ENCODE results near the gene CASP5. TPM values are rescaled to one million over a fixed set of nuclear protein-coding genes. Genes with fewer than 3 reads are reported as not detected.
"Not testable (repeated sequence)": the region's sequence is repeated elsewhere in the genome, so short reads cannot be mapped to it uniquely, and the experiment has no call there.

Gene CASP5
- polyA plus RNA-seq, 1 donor (not counting 4 experiments of a cell fraction or from before 2014, with no cell fraction given) = not detected

GRCh38 chr11:105046898-105047579 is 24.1 kb upstream of the CASP5 start:
- Histone ChIP-seq H2AFZ (ENCODE audit: control insufficient read depth, low read length) (no peak overlapping the region), H3K4me3 (ENCODE audit: control insufficient read depth in 2 of 3, extremely low read depth in 1 of 3, insufficient read depth in 2 of 3, low read depth in 1 of 3, low read length in 3 of 3) (peak overlapping the region in 1 of 3 experiments; percentile 20), H3K9me1 (ENCODE audit: control insufficient read depth, extremely low read depth, insufficient read depth, low read length) (no peaks in the 10 kb centered on the region), H3K9me3 (ENCODE audit: control insufficient read depth, low read depth, low read length) (no peaks in the 10 kb centered on the region), H3K4me2 (ENCODE audit: control insufficient read depth, extremely low read depth, insufficient read depth, low read depth, low read length) (peak overlapping the region; percentile 49), H3K27me3 (ENCODE audit: control insufficient read depth, extremely low read depth, insufficient read depth, low read length) (no peaks in the 10 kb centered on the region), H3K36me3 (ENCODE audit: control insufficient read depth in 2 of 2, extremely low read depth in 1 of 2, insufficient read depth in 2 of 2, low read length in 2 of 2) (no peaks in the 10 kb centered on the region), H3K79me2 (ENCODE audit: control insufficient read depth, insufficient read depth, low read length) (no peaks in the 10 kb centered on the region), H3K9ac (ENCODE audit: control insufficient read depth, extremely low read depth, insufficient read depth, low read length) (no peak overlapping the region), H4K20me1 (ENCODE audit: control insufficient read depth, extremely low read depth, insufficient read depth, low read length) (no peaks in the 10 kb centered on the region), H3K4me1 (ENCODE audit: control insufficient read depth, extremely low read depth, insufficient read depth, low read length) (peaks cover 27% of the 10 kb centered on the region), H3K27ac (ENCODE audit: control insufficient read depth, insufficient read depth, low read length) (no peak overlapping the region)
- FAIRE-seq = peak; percentile 88
- no peak for TF ChIP-seq CTCF (optimal IDR thresholded peaks at IDR 0.05 in 1 of 3, IDR thresholded peaks at IDR 0.05 in 1 of 3, conservative IDR thresholded peaks at IDR 0.05 in 1 of 3; ENCODE audit: extremely low read depth in 1 of 3, insufficient read depth in 2 of 3, low read length in 3 of 3)
- no peak for TF ChIP-seq EZH2 (IDR thresholded peaks at IDR 0.05; ENCODE audit: low read length)
- dilution Hi-C loops (cut with MboI; ENCODE audit: extremely low pct_ligation_motif_present, low sequenced_read_pairs) = no loop called here
- DNase-seq (ENCODE audit: low read depth, low spot score) = no peak

DNA sequence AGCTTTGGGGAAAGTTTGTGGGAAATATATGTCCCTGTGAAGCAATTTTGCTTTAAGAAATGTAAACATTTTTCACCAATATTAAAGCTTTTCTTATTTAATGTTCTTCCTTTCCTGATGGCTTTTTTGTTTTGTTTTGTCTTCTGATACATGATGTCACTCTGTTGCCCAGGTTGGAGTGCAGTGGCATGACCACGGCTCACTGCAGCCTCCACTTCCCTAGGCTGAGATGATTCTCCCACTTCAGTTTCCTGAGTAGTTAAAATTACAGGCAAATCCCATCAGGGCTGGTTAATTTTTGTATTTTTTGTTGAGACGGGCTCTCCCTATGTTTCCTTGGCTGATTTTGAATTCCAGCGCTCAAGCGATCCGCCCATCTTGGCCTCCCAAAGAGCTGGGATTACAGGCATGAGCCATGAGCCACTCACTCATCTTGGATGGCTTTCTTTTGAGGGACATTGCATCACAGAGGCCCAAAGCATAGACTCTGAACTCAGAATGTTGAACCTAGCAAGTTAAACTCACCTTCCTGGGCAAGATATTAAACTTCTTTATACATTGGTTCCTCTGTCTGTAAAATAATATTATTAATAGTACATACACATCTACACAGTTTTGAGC is 22.8 kb upstream of the CASP5 start:
- peaks cover 27% of the 10 kb centered on the region for H3K4me1 ChIP-seq (ENCODE audit: control insufficient read depth, extremely low read depth, insufficient read depth, low read length)
- DNase-seq (ENCODE audit: low read depth, low spot score) (no peak), FAIRE-seq (peak; percentile 43)
- peak overlapping the region; percentile 65 for H3K27ac ChIP-seq (ENCODE audit: control insufficient read depth, insufficient read depth, low read length)
- no peaks in the 10 kb centered on the region for H3K79me2 ChIP-seq (ENCODE audit: control insufficient read depth, insufficient read depth, low read length)
- H2AFZ ChIP-seq (ENCODE audit: control insufficient read depth, low read length) = peak overlapping the region; percentile 92
- H3K36me3 ChIP-seq (ENCODE audit: control insufficient read depth in 2 of 2, extremely low read depth in 1 of 2, insufficient read depth in 2 of 2, low read length in 2 of 2) = no peaks in the 10 kb centered on the region
- H4K20me1 ChIP-seq (ENCODE audit: control insufficient read depth, extremely low read depth, insufficient read depth, low read length) = no peaks in the 10 kb centered on the region
- H3K4me2 ChIP-seq (ENCODE audit: control insufficient read depth, extremely low read depth, insufficient read depth, low read depth, low read length) = peak overlapping the region; percentile 79
- no peaks in the 10 kb centered on the region for H3K9me1 ChIP-seq (ENCODE audit: control insufficient read depth, extremely low read depth, insufficient read depth, low read length)
- TF ChIP-seq EZH2 (IDR thresholded peaks at IDR 0.05; ENCODE audit: low read length) = no peak
- no peak for TF ChIP-seq CTCF (optimal IDR thresholded peaks at IDR 0.05 in 1 of 3, IDR thresholded peaks at IDR 0.05 in 1 of 3, conservative IDR thresholded peaks at IDR 0.05 in 1 of 3; ENCODE audit: extremely low read depth in 1 of 3, insufficient read depth in 2 of 3, low read length in 3 of 3)
- H3K27me3 ChIP-seq (ENCODE audit: control insufficient read depth, extremely low read depth, insufficient read depth, low read length) = no peaks in the 10 kb centered on the region
- H3K9me3 ChIP-seq (ENCODE audit: control insufficient read depth, low read depth, low read length) = no peaks in the 10 kb centered on the region
- peak overlapping the region in 1 of 3 experiments; percentile 65 for H3K4me3 ChIP-seq (ENCODE audit: control insufficient read depth in 2 of 3, extremely low read depth in 1 of 3, insufficient read depth in 2 of 3, low read depth in 1 of 3, low read length in 3 of 3)
- no peak overlapping the region for H3K9ac ChIP-seq (ENCODE audit: control insufficient read depth, extremely low read depth, insufficient read depth, low read length)
- dilution Hi-C loops (cut with MboI; ENCODE audit: extremely low pct_ligation_motif_present, low sequenced_read_pairs) = no loop called here

GRCh38 chr11:105044557-105045524 is 21.9 kb upstream of the CASP5 start, which contains the start of gene CARD16:
CARD16 (minus strand) TSS chr11:105045335; CDS start chr11:105045297, 38 bp downstream.
- H3K36me3 ChIP-seq (ENCODE audit: control insufficient read depth in 2 of 2, extremely low read depth in 1 of 2, insufficient read depth in 2 of 2, low read length in 2 of 2); H3K79me2 ChIP-seq (ENCODE audit: control insufficient read depth, insufficient read depth, low read length); H3K9me1 ChIP-seq (ENCODE audit: control insufficient read depth, extremely low read depth, insufficient read depth, low read length); H4K20me1 ChIP-seq (ENCODE audit: control insufficient read depth, extremely low read depth, insufficient read depth, low read length); H3K27me3 ChIP-seq (ENCODE audit: control insufficient read depth, extremely low read depth, insufficient read depth, low read length); H3K9me3 ChIP-seq (ENCODE audit: control insufficient read depth, low read depth, low read length); dilution Hi-C loops (cut with MboI; ENCODE audit: extremely low pct_ligation_motif_present, low sequenced_read_pairs); DNase-seq (ENCODE audit: low read depth, low spot score): not testable (repeated sequence)
- H2AFZ ChIP-seq (ENCODE audit: control insufficient read depth, low read length) = peak within 1 kb of the TSS; percentile 92
- peaks cover 27% of the 10 kb centered on the region for H3K4me1 ChIP-seq (ENCODE audit: control insufficient read depth, extremely low read depth, insufficient read depth, low read length)
- H3K4me3 ChIP-seq (ENCODE audit: control insufficient read depth in 2 of 3, extremely low read depth in 1 of 3, insufficient read depth in 2 of 3, low read depth in 1 of 3, low read length in 3 of 3) = peak within 1 kb of the TSS; percentile 32 to 73 (median 65)
- peak within 1 kb of the TSS; percentile 65 for H3K27ac ChIP-seq (ENCODE audit: control insufficient read depth, insufficient read depth, low read length)
- FAIRE-seq = peak; percentile 90
- H3K9ac ChIP-seq (ENCODE audit: control insufficient read depth, extremely low read depth, insufficient read depth, low read length) = peak within 1 kb of the TSS; percentile 63
- H3K4me2 ChIP-seq (ENCODE audit: control insufficient read depth, extremely low read depth, insufficient read depth, low read depth, low read length) = peak within 1 kb of the TSS; percentile 79

Data from keratinocyte (primary cell).